GM19023 (cell line): ENCODE measurements around the gene PLSCR2.
"Not testable (repeated sequence)": the region's sequence is repeated elsewhere in the genome, so short reads cannot be mapped to it uniquely, and the experiment has no call there.

Experiments
- ATAC-seq: cut with Tn5 transposase; IDR thresholded peaks from one replicate; pipeline ENCODE4 v1.9.1; 2021; ENCODE audit warnings: mild to moderate bottlenecking, moderate library complexity; ENCODE audit not compliant: unreplicated experiment

PLSCR2 gene

DNA sequence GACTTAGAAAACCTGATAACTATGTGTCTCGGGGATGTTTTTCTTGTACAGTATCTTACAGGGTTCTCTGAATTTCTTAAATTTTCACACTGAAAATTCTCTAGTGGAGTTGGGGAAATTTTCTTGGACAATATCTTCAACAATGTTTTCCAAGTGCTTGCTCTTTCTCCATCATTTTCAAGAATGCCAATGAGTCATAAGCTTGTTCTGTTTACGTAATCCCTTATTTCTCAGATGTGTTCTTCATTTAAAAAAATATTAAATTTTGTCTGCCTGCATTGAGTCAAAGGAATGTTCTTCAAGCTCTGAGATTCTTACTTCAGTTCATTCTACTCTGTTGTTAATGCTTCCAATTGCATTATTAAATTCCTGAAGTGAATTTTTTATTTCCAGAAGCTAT lies 21.9 kb upstream of the PLSCR2 start:
- no peak for ATAC-seq

DNA sequence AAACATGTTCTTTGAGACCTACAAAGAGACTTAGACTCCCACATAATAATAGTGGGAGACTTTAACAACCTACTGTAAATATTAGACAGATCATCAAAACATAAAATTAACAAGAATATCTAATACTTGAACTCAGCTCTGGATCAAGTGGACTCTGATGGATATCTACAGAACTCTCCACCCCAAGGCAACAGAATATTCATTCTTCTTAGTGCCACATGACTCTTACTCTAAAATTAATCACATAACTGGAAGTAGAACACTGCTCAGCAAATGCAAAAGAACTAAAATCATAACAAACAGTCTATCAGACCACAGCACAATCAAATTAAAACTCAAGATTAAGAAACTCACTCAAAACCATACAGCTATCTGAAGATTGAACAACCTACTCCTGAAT lies 15.9 kb upstream of the PLSCR2 start:
- ATAC-seq, result no peak

DNA sequence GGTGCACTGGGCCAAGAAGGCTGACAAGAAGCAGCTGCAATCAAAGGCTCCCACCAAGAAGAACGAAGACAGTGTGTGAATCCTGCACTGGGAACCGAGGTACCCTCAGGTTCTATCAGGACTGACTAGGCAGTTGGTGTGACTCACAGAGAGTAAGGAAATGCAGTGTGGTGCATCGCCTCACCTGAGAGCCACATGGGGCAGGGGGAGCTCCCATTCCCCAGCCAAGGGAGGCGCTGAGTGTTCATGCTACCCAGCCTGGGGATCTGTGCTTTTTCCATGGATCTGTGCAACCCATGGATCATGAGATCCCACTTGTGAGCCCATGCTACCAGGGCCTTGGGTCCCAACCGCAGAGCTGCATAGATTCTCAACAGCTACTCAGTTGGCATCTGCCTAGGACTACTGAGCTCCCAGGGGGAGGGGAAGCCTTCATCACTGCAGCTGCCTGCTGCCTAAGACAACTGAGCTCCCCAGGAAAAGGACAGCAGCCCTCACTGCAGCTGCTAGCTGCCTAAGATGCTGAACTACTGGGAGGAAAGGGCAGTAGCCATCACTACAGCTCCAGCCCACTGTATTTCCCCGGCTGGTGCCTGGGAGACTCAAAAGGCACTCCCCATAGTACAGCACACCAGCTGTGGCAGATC lies 6.9 kb upstream of the PLSCR2 start:
- ATAC-seq, result no peak

DNA sequence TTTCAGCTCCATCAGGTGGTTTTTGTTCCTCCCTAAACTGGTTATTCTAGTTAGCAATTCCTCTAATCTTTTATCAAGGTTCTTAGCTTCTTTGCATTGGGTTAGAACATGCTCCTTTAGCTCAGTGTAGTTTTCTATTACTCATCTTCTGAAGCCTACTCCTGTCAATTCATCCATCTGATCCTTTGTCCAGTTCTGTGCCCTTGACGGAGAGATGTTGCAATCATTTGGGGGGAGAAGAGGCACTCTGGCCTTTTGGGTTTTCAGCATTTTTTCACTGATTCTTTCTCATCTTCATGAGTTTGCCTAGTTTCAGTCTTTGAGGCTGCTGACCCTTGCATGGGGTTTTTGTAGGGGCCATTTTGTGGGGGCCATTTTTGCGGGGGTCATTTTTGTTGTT lies 5.6 kb upstream of the PLSCR2 start:
- ATAC-seq, result not testable (repeated sequence)

DNA sequence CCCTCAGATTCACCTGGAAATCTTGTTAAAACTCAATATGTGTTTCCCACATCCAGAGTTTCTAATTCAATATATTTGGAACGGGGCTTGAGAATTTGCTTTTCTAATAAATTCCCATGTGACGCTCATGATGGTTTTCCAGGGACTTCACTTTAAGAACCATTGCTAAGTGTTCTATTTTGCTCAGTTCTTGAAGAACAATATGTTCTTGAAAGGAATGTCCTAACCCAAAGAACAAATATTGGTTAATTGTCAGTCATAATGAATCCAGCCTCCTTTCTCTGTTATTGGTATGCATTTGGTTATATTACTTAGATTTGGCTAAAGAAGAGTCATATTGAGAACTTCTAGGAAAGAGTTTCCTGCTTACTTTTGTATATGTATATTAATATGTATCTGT lies 4.4 kb upstream of the PLSCR2 start:
- ATAC-seq, result no peak

DNA sequence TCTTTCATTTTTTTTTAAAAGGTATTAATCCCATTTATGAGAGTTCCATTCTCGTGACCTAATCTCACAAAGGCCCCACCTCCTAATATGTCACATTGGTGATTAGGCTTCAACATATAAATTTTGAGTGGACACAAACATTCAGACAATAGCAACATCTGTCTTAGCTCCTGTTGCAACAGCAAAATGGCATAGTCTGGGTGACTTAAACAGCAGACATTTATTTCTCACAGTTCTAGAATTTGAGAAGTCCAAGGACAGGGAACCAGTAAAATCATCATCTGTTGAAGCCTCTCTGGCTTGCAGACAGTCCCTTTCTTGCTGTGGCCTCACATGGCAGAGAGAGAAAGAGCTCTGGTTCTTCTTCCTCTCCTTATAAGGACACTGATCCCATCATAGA lies 3.2 kb upstream of the PLSCR2 start:
- ATAC-seq, result no peak

DNA sequence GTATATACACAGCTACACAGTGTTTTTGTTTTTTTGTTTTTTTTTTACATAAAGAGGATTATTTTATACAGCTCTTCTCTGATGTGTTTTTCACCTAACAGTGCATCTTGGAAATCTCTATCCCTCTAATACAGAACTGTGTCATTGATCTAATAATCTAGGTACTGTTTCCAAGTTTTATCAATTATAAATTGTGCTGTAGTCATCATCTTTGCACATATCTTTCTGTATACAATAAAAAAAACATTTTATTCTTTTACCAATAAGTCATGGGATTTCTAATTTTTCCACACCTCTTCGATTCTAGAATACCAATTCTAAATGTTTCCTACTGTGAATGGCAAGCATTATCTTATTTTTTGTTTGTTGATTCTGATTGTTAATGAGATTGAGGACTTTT lies 1.7 kb upstream of the PLSCR2 start:
- no peak for ATAC-seq

DNA sequence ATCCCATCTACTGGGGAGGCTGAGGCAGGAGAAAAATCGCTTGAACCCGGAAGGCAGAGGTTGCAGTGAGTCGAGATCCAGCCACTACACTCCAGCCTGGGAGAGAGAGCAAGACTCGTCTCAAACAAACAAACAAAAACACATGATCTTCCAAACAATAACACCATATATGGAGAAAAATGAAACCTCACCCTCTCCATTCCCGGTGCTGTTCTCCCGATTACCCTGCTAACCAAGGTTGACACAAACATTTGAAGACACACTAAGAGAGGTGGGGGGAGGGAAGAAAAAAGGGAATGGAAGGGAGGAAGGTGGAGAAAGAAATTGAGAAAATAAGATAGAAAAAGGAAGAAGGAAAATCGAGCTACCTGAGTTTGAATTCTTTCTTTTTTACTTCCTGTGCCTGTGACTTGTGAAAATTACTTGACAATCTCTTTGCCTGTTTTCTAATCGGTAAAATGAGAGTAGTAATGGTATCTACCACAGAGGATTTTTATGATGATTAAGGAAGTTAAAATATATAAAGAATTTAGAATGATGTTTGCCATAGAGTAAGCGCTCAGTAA lies 1.1 kb upstream of the PLSCR2 start:
- no peak for ATAC-seq

DNA sequence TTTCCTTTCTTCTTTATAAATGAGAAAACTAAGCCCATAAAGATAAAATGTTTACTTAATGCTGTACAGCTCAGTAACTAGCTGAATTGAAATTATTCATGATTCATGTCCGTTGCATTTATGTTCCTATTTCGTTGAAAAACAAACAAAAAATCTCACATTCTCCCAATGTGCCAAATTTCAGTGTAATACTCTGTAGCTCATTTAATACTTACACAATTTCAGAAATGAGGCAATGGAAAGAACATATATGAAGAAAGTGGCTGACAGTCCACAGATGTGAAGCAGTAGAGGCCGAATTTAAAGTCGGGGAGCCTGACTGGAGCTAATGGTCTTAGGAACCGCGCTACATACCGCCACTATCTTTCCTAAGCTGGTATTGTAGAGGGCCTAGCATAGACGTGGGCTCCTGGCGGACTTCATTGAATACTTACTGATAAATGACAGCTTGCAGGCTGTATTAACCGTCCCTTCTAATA lies 651 bp downstream of the PLSCR2 start:
- no peak for ATAC-seq

DNA sequence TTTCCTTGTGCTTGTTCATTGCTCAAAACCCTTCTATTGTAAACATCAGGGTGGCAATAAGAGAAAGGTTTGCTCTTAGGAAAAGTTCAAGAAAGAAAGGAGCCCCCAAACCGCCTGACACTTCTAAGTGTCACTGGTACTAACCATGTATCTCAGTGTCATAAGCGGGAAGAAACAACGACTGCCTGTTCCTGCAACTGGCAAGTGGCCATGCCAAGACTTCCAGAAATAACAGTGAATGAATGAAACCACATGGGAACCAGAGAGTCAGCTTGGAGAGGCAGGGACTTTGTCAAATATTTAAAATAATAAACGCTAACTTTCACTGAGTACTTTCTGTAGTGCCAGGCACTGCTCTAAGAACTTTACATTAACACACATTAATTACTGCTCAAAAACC lies 1.1 kb downstream of the PLSCR2 start:
- ATAC-seq, result no peak

DNA sequence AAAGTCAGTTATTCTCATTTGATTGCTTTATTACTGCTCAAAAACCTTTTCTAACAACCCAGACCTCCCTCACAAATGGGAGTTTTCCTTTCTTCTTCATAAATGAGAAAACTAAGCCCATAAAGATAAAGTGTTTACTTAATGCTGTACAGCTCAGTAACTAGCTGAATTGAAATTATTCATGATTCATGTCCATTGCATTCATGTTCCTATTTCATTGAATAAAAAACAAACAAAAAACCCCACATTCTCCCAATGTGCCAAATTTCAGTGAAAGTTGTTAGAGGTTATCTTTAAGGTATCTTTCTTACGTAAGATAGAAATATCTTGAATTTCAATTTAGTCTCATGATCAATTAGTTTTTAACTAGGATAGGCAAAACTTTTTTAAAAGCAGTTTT lies 2.8 kb downstream of the PLSCR2 start:
- no peak for ATAC-seq

DNA sequence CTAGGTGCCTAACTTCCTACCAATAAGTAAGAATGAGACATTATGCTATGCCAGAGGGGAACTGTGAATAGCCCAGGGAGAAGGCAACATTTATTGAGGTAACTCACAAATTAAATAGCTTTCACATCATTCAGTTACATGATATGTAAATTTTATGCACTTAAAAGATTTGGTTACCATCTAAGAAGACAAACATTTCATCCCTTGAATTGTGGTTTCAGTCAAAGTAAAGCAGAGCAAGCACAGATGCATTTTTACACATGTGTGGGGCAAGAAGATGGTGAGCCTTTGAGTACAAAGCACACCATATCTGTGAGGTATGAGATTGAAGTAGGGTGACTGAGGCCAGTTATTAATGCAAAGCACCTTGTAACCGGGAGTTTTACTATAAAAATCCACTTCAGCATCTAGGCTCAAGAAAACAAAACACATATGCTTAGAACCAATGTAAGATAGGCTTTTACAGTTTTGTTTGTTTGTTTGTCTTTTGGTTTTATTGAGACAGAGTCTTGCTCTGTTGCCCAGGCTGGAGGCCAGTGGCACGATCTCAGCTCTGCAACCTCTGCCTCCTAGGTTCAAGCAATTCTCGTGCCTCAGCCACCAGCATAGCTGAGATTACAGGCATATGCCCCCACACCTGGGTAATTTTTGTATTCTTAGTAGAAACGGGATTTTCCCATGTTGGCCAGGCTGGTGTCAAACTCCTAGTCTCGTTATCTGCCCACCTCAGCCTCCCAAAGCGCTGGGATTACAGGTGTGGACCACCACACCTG lies 3.5 kb downstream of the PLSCR2 start:
- ATAC-seq, result no peak

DNA sequence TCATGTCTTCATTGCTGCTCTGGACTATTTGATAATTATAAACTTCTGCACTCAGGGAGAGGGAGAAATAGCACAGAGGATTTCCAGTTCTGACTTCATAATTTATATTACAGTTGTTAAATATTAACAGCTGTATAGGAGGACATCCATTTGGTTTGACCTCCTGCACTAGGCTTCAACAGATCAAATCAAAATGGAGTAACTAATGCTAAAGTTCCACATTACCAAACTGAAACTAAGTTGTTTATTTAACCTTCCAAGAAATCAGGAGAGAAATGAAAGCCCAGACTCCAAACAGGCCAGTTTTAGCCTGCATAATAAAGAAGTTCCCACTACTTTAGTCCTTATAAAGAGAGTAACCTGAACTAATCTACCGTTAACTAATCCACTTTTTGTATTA lies 4.6 kb downstream of the PLSCR2 start:
- ATAC-seq, result no peak

DNA sequence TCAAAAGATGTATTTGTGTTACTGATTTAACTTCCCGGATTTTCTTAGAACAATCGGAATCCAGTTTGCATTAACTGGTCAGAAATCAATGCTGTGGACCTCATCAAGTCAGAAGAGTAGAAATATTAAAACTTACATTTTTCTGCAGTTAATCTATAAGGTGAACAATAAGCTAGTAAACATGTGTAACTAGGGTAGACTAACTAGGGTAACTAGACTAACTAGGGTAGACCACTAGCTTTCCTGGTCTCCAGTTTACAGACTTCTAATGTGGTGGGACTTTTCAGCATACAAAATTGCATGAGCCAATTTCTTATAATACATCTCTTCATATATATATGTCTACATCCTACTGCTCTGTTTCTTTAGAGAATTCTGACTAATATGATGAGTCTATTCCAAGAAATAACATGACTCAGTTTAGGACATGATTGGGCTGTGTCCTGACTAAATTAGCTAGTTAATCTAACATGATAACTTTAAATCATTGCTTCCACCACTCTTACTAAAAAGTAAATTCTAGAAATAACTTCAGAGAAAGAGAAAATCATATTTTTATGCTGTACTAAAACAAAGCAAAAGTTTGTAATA lies 5.3 kb downstream of the PLSCR2 start:
- ATAC-seq, result no peak

DNA sequence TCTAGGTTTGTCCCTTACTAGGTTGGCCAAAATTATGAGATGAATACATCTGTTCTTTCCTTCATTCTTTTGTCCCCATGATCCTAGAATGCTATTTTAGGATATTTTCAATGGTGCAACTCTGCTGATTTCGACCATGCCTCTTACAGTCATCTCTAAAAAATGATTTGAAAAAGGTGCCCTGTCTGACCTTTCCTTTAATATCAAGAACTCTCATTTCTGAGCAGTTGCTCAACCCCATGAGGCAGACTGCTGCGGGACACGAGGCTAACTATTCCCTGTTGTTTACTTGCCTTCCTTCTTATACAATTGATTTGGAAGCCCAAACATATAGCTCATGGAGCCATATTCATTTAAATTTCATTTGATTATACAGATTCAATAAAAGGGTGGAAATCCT lies 14.6 kb downstream of the PLSCR2 start:
- no peak for ATAC-seq

DNA sequence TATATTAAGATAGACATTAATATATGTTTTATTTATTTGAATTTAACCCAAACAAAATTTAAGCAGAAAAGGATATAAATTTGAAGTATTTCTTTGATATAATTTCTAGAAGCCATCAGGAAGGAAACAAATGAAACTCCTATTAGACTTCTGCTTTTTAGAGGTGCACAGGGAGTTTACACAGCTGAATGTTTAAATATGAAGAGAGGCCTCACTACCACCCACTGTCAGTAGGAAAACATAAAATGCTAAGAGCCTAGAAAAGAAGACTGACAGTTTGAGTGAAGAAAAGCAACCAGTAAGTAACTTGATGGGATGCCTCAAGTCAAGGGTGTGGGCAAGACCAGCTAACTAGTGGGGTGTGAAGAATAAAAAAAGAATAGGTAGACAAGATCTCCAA lies 19.7 kb downstream of the PLSCR2 start:
- no peak for ATAC-seq

DNA sequence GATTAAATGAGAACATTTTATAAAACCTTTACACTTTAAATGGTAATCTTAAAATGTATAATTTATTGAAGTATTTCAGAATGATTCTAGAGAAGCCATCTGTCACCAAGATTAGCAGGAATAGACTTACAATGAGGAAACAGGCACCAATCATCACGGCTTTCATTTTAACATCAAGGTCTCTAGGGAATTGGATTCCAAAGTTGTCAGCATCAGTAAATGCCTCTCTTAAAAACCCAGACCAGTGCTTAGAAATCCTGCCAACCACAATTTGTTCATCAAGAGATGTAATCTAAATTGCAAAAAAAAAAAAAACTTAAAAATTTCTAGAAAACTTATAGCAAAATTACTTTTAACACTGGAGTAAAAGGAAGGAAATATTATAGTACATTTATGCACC lies 20.3 kb downstream of the PLSCR2 start:
- ATAC-seq, result no peak

DNA sequence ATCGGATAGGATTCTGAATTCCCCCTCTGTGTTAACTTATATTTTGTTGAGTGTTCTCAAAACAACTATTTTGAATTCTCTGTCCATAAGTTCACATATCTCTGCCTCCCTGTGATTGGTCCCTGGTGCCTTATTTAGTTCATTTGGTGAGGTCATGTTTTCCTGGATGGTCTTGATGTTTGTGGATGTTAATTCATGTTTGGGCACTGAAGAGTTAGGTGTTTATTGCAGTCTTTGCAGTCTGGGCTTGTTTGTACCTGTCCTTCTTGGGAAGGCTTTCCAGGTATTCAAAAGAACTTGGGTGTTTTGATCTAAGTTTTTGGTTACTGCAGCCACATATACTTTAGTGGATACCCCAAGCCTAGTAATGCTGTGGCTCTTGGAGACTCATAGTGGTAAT lies 23.3 kb downstream of the PLSCR2 start:
- ATAC-seq, result no peak

DNA sequence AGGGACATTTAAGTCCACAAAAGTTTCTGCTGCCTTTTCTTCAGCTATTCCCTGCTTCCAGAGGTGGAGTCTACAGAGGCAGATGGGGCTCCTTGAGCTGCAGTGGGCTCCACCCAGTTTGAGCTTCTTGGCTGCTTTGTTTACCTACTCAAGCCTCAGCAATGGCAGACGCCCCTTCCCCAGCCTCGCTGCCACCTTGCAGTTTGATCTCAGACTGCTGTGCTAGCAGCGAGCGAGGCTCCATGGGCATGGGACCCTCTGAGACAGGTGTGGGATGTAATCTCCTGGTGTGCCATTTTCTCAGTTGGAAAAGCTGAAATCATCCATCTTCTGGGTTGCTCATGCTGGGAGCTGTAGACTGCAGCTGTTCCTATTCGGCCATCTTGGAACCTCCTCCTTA lies 29.1 kb downstream of the PLSCR2 start:
- ATAC-seq, result not testable (repeated sequence)

DNA sequence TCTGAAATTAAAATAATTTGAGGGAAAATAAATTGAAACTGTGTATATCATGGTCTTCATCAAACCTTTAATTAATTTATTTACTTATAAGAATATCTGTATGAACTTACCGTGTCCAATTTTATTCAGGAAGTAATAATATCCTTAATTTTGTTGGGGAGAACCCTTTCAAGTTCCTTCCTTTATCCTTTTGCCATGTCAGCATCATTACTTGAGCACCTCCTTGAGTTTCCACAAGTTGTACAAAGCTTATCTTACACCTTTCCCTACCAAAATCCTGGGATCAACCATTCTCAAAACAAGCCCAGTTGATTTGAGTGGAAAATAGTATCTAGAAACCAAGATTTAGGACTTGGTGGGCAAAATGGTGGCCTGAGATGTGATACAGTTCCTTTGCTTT lies 37.3 kb downstream of the PLSCR2 start:
- no peak for ATAC-seq

DNA sequence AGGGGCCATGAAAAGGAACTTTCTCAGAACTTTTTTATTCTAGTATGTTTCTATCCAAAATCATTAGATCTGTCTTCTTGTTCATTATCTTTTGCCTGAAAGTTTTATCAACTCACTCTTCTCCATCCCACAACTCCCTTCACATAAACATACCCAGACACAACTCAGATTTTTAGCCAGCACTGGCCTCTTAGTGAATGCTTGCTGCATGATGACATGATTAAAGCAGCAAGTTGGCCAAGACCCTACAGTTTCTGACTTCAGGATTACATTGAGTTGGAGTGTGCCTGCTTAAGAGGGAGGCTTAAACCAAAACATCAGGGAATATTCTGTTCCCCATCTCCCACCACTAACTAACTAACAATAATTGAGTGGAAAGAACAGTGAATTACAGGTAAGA lies 38.1 kb downstream of the PLSCR2 start:
- no peak for ATAC-seq

DNA sequence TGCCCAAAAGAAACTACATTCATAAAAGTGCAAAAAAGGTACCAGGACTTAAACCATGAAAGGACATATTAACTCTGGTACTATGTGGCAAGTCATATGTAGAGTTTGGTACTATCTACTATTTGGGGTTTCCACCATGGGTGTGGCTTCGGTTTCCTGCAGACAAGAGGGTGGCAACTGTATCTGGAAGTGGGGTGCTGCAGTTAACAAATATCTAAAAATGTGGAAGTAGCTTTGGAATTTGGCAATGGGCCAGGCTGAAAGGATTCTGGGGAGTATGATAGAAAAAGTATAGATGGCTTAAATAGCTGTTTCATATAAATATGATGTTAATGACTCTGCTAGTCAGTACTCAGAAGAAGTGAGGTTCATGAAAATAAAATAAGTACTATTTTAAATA lies 44.0 kb downstream of the PLSCR2 start:
- ATAC-seq, result no peak
